Measurements from ENCODE around the gene GAS7.

DNA sequence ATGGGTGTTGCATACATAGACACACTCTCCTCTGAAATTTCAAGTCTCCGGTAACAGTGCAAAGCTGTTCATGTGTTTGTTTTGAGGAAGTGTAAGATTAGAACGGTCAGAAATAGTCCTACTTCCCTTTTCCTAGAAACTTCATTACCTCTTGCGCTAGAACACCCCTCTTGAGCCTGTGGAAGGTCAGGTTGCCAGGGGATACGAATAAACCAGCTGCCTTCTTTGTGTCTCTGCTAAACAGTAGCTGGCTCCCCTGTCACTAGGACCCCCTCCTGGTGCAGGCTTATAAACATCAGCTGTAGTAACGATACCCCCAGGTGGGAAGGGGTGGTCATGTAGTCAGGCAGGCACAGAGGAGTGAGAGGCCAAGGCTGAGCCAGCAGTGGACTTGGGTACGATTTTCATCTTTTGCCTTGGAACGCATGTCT is 179.9 kb downstream of the GAS7 start:
- TF ChIP-seq, protein P1, sequence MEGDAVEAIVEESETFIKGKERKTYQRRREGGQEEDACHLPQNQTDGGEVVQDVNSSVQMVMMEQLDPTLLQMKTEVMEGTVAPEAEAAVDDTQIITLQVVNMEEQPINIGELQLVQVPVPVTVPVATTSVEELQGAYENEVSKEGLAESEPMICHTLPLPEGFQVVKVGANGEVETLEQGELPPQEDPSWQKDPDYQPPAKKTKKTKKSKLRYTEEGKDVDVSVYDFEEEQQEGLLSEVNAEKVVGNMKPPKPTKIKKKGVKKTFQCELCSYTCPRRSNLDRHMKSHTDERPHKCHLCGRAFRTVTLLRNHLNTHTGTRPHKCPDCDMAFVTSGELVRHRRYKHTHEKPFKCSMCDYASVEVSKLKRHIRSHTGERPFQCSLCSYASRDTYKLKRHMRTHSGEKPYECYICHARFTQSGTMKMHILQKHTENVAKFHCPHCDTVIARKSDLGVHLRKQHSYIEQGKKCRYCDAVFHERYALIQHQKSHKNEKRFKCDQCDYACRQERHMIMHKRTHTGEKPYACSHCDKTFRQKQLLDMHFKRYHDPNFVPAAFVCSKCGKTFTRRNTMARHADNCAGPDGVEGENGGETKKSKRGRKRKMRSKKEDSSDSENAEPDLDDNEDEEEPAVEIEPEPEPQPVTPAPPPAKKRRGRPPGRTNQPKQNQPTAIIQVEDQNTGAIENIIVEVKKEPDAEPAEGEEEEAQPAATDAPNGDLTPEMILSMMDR (IDR thresholded peaks at IDR 0.05): no peak
- no peak for TF ChIP-seq POLR2A (IDR thresholded peaks at IDR 0.05)
